Measurements from ENCODE around the gene VPS13D.

DNA sequence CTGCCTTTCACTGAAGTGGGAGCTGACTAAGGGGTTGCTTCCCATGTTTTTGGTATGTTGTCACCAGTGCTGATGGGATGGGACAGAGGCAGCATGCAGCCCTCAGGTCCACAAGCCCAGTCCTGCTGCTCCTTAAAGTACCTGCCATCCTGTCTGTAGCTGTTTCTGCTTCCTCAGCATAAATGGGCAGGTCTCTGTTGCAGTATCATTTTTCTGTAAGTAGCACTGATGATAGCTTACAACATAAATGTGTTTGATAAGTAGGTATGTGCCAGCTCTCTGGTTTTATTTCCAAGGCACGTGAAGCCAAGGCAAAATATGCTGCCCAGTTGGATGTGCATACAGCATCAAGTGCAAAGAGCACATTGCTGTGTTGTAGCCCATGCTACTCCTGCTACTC lies 173.0 kb downstream of the VPS13D start:
- TF ChIP-seq, protein P1, sequence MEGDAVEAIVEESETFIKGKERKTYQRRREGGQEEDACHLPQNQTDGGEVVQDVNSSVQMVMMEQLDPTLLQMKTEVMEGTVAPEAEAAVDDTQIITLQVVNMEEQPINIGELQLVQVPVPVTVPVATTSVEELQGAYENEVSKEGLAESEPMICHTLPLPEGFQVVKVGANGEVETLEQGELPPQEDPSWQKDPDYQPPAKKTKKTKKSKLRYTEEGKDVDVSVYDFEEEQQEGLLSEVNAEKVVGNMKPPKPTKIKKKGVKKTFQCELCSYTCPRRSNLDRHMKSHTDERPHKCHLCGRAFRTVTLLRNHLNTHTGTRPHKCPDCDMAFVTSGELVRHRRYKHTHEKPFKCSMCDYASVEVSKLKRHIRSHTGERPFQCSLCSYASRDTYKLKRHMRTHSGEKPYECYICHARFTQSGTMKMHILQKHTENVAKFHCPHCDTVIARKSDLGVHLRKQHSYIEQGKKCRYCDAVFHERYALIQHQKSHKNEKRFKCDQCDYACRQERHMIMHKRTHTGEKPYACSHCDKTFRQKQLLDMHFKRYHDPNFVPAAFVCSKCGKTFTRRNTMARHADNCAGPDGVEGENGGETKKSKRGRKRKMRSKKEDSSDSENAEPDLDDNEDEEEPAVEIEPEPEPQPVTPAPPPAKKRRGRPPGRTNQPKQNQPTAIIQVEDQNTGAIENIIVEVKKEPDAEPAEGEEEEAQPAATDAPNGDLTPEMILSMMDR (conservative IDR thresholded peaks at IDR 0.05; ENCODE audit: low read depth, low read length) = no peak
- TF ChIP-seq EZH2phosphoT487 (IDR thresholded peaks at IDR 0.05; ENCODE audit: borderline replicate concordance, low read length) (no peak), EZH2 (IDR thresholded peaks at IDR 0.05; ENCODE audit: low read length, unreplicated experiment) (no peak)

All from PC-3 (cell line).